Endodermal cell (in vitro differentiated cells): ENCODE data around the gene SMG5. TPM values are rescaled to one million over a fixed set of nuclear protein-coding genes. Genes with fewer than 3 reads are reported as not detected.

Experiments used
- DNase-seq: peaks from one replicate; pipeline ENCODE4 v3.0.0-alpha.2; 2017
- H3K27ac ChIP-seq: 2 replicates; pipeline ENCODE4 v1.5.1; 2013; ENCODE audit warnings: mild to moderate bottlenecking, low read depth, low read length, moderate library complexity
- H3K27me3 ChIP-seq: 2 replicates; pipeline ENCODE4 v1.6.1; 2013; ENCODE audit warnings: mild to moderate bottlenecking, low read length, moderate library complexity; ENCODE audit not compliant: insufficient read depth, control insufficient read depth, poor library complexity, severe bottlenecking
- H3K36me3 ChIP-seq: 2 replicates; pipeline ENCODE4 v1.7.0; 2013; ENCODE audit warnings: mild to moderate bottlenecking, low read length, moderate library complexity; ENCODE audit not compliant: control insufficient read depth, insufficient read depth
- H3K4me1 ChIP-seq: one replicate; pipeline ENCODE4 v1.7.0; 2013; ENCODE audit warnings: low read length; ENCODE audit not compliant: control insufficient read depth, insufficient read depth
- H3K4me3 ChIP-seq: 2 replicates; pipeline ENCODE4 v1.5.1; 2013; ENCODE audit warnings: mild to moderate bottlenecking, low read length, moderate library complexity
- H3K9ac ChIP-seq: 2 replicates; pipeline ENCODE4 v1.6.1; 2013; ENCODE audit warnings: mild to moderate bottlenecking, low read length, moderate library complexity; ENCODE audit not compliant: poor library complexity, severe bottlenecking; ENCODE audit errors: extremely low read depth
- H3K9me3 ChIP-seq: 2 replicates; pipeline ENCODE4 v1.6.1; 2013; ENCODE audit warnings: mild to moderate bottlenecking, low read length, moderate library complexity; ENCODE audit not compliant: control insufficient read depth
- H3K27ac Mint-ChIP-seq: 2 replicates; pipeline ENCODE4 v1.8.0; 2020; ENCODE audit warnings: mixed read lengths
- H3K27me3 Mint-ChIP-seq: 2 replicates; pipeline ENCODE4 v1.8.0; 2021; ENCODE audit warnings: mild to moderate bottlenecking, mixed read lengths; ENCODE audit not compliant: insufficient read depth
- H3K36me3 Mint-ChIP-seq: 2 replicates; pipeline ENCODE4 v1.8.0; 2020; ENCODE audit warnings: low read depth, mixed read lengths
- H3K4me1 Mint-ChIP-seq: 2 replicates; pipeline ENCODE4 v1.8.0; 2020; ENCODE audit warnings: mixed read lengths
- H3K4me3 Mint-ChIP-seq: 2 replicates; pipeline ENCODE4 v1.8.0; 2020; ENCODE audit warnings: mild to moderate bottlenecking, moderate library complexity, mixed read lengths
- H3K9me3 Mint-ChIP-seq: 2 replicates; pipeline ENCODE4 v1.8.0; 2020; ENCODE audit warnings: mild to moderate bottlenecking, mixed read lengths
- whole genome bisulfite sequencing, 2 experiments: methylation state at CpG; one replicate each; pipeline versions ENCODE4 v1.1.5 to v1.1.7; 2013; ENCODE audit warnings: missing lambda C conversion rate in 2 of 2, mixed read lengths in 1 of 2; ENCODE audit not compliant: insufficient coverage in 1 of 2, insufficient read length in 1 of 2; 5-methylcytosine and 5-hydroxymethylcytosine counted together
- total RNA-seq, 2 donors: library from RNA; stranded (reverse); fragmentation: NEBNext Ultra II Directional in 1 of 2; extraction: Animal tissue kit (Norgen Biotek cat#: 25700) in 1 of 2; gene quantifications; 2 replicates in 1 of 2; 3 replicates in 1 of 2; pipeline ENCODE4 v1.2.1, GENCODE V29; 2021
- TF ChIP-seq, protein P1 (sequence below): fragments of 200-600 bp; sonication (generic); conservative IDR thresholded peaks from 2 replicates; pipeline ENCODE4 v1.5.0; 2021; ENCODE audit warnings: antibody characterized with exemption, mild to moderate bottlenecking

Gene SMG5
- total RNA-seq, 2 donors from 2014 or later = 103 to 111 TPM

- no peak overlapping the region for H3K27ac Mint-ChIP-seq
- Histone ChIP-seq H3K9ac (no peak overlapping the region), H3K36me3 (peaks cover 73% of the 10 kb centered on the region), H3K27me3 (no peaks in the 10 kb centered on the region), H3K4me3 (no peak overlapping the region), H3K4me1 (no peaks in the 10 kb centered on the region), H3K27ac (no peak overlapping the region), H3K9me3 (no peaks in the 10 kb centered on the region)
- no peak overlapping the region for H3K4me3 Mint-ChIP-seq
- no peaks in the 10 kb centered on the region for H3K9me3 Mint-ChIP-seq
- no peak for DNase-seq
- H3K4me1 Mint-ChIP-seq = no peaks in the 10 kb centered on the region
- TF ChIP-seq, protein P1, sequence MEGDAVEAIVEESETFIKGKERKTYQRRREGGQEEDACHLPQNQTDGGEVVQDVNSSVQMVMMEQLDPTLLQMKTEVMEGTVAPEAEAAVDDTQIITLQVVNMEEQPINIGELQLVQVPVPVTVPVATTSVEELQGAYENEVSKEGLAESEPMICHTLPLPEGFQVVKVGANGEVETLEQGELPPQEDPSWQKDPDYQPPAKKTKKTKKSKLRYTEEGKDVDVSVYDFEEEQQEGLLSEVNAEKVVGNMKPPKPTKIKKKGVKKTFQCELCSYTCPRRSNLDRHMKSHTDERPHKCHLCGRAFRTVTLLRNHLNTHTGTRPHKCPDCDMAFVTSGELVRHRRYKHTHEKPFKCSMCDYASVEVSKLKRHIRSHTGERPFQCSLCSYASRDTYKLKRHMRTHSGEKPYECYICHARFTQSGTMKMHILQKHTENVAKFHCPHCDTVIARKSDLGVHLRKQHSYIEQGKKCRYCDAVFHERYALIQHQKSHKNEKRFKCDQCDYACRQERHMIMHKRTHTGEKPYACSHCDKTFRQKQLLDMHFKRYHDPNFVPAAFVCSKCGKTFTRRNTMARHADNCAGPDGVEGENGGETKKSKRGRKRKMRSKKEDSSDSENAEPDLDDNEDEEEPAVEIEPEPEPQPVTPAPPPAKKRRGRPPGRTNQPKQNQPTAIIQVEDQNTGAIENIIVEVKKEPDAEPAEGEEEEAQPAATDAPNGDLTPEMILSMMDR = no peak
- H3K27me3 Mint-ChIP-seq = no peaks in the 10 kb centered on the region
- H3K36me3 Mint-ChIP-seq = peaks cover 61% of the 10 kb centered on the region
Observed at GRCh38 chr1:156308078-156308477, 25.5 kb upstream of the SMG5 start.

DNA sequence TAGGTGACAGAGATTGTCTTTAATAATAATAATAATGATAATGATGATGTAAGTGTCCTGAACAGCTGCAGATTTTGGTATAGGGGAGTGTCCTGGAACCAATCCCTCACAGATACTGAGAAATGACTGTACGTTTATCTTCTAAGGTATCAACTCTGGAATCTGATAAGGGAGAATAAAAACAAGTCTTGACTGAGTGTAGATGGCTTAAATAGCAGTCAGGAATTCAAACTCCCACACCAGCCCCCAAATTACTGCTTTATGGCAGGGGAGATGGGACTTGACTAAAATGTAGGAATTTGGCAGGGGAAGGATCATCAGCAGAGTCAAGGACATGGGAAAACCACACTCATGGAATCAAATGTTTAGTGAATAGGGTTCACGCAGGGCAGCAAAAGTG is 22.6 kb upstream of the SMG5 start:
- Histone ChIP-seq H3K36me3 (peaks cover 48% of the 10 kb centered on the region), H3K4me1 (no peaks in the 10 kb centered on the region), H3K4me3 (no peak overlapping the region), H3K27me3 (no peaks in the 10 kb centered on the region), H3K27ac (no peak overlapping the region), H3K9ac (no peak overlapping the region), H3K9me3 (no peaks in the 10 kb centered on the region)
- H3K27me3 Mint-ChIP-seq = no peaks in the 10 kb centered on the region
- peaks cover 46% of the 10 kb centered on the region for H3K36me3 Mint-ChIP-seq
- H3K4me1 Mint-ChIP-seq = no peaks in the 10 kb centered on the region
- no peaks in the 10 kb centered on the region for H3K9me3 Mint-ChIP-seq
- TF ChIP-seq, protein P1 = no peak
- no peak overlapping the region for H3K27ac Mint-ChIP-seq
- WGBS, 2 experiments = 97 to 100% methylated on average over 2 of the region's 2 CpGs
- no peak for DNase-seq
- no peak overlapping the region for H3K4me3 Mint-ChIP-seq

- no peaks in the 10 kb centered on the region for H3K9me3 ChIP-seq
- peaks cover 35% of the 10 kb centered on the region for H3K36me3 ChIP-seq
- no peak overlapping the region for H3K9ac ChIP-seq
- no peak overlapping the region for H3K27ac Mint-ChIP-seq
- H3K27me3 Mint-ChIP-seq = no peaks in the 10 kb centered on the region
- no peaks in the 10 kb centered on the region for H3K9me3 Mint-ChIP-seq
- no peak overlapping the region for H3K27ac ChIP-seq
- H3K4me1 ChIP-seq = no peaks in the 10 kb centered on the region
- TF ChIP-seq, protein P1 = no peak
- H3K36me3 Mint-ChIP-seq = peaks cover 32% of the 10 kb centered on the region
- H3K4me1 Mint-ChIP-seq = no peaks in the 10 kb centered on the region
- no peak overlapping the region for H3K4me3 Mint-ChIP-seq
- no peak for DNase-seq
- no peak overlapping the region for H3K4me3 ChIP-seq
- no peaks in the 10 kb centered on the region for H3K27me3 ChIP-seq
- WGBS, 2 experiments = 90 to 100% methylated on average over 1 to 4 of the region's 4 CpGs
Observed at GRCh38 chr1:156303241-156303640, 20.6 kb upstream of the SMG5 start.
